Esophagus mucosa (tissue), 1 donor: Measurements from ENCODE around the gene ART1. TPM values are rescaled to one million over a fixed set of nuclear protein-coding genes. Genes with fewer than 3 reads are reported as not detected.
"Not testable (repeated sequence)": the region's sequence is repeated elsewhere in the genome, so short reads cannot be mapped to it uniquely, and the experiment has no call there.

ENCODE experiments used
- ATAC-seq: fragments of 200-7000 bp; cut with Tn5 transposase; one replicate; pipeline ENCODE4 v1.9.1; 2020
- total RNA-seq: library from RNA; stranded (reverse); gene quantifications from one replicate; pipeline ENCODE4 v1.2.4, GENCODE V29; 2023
- donor health status: DM: yes; HTN: yes; CAD: no.

Gene ART1
- total RNA-seq, 1 donor from 2014 or later: not detected

- no peak for ATAC-seq
Measured at GRCh38 chr11:3635641-3636375, 9.1 kb upstream of the ART1 start.

- no peak for ATAC-seq
Measured at GRCh38 chr11:3637201-3637600, 7.7 kb upstream of the ART1 start.

- no peak for ATAC-seq
Measured at GRCh38 chr11:3638513-3638912, 6.4 kb upstream of the ART1 start.

GRCh38 chr11:3639841-3640240 is 5.1 kb upstream of the ART1 start:
- ATAC-seq: no peak

- no peak for ATAC-seq
Measured at GRCh38 chr11:3641191-3641590, 3.7 kb upstream of the ART1 start.

DNA sequence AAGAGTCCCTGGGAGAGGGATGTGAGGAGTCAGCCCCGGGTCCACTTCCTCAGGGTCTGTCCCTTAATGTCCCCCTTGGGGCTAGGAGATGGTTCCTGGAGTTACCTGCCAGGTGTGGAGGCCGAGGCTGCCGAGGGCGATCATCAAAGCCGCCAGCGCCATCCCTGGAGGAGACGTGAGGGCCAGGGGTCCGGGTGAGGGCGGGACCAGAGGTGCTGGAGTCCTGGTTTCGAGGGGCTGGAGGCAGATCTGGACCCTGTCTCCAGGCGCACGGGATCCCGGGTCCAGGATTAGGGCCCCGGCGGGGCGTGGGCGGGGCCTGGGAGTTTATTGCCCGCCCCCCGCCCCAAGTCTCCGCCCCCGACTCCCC is 3.2 kb upstream of the ART1 start, which contains the start of gene ART5:
Gene ART5 (minus strand): TSS at position 292 of the 370 bp plus-strand sequence. CDS start 130 bp downstream, at position 162.
- ATAC-seq: no peak

GRCh38 chr11:3642071-3642951 is 2.6 kb upstream of the ART1 start:
- peak; percentile 67 for ATAC-seq

DNA sequence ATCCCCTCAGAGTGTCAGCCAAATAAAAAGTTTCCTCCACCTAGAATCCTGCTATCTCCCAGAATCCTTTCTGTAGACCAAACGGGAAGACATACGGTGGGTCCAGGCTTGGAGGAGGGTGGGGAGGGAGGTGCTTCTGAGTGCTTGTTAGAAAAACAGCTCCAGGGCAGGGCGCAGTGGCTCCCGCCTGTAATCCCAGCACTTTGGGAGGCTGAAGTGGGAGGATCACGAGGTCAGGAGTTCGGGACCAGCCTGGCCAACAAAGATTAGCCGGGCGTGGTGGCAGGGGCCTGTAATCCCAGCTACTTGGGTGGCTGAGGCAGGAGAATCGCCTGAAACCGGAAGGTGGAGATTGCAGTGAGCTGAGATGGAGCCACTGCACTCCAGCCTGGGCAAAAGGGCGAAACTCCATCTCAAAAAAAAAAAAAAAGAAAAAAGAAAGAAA is 1.8 kb upstream of the ART1 start:
- not testable (repeated sequence) for ATAC-seq

- ATAC-seq: no peak
Measured at GRCh38 chr11:3645552-3645951, 624 bp downstream of the ART1 start.

GRCh38 chr11:3648843-3649242 is 3.9 kb downstream of the ART1 start:
- ATAC-seq: not testable (repeated sequence)

GRCh38 chr11:3649374-3649773 is 4.4 kb downstream of the ART1 start:
- ATAC-seq: not testable (repeated sequence)

- not testable (repeated sequence) for ATAC-seq
Measured at GRCh38 chr11:3652514-3652913, 7.6 kb downstream of the ART1 start.

- ATAC-seq: no peak
Measured at GRCh38 chr11:3655547-3655946, 10.6 kb downstream of the ART1 start.

DNA sequence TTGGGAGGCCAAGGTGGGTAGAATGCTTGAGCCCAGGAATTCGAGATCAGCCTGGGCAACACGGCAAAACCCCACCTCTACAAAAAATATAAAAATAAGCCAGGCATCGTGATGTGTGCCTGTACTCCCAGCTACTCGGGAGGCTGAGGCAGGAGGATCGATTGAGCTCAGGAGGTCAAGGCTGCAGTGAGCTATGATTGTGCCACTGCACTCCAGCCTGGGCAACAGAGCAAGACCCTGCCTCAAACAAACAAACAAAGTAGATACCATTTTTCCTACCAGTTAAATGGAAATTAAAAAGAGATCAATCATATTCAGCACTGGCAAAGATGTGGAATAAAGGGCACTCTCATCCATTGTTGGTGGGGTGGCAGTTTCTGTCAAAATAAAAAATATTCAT is 12.4 kb downstream of the ART1 start:
- not testable (repeated sequence) for ATAC-seq

GRCh38 chr11:3658252-3658651 is 13.3 kb downstream of the ART1 start:
- ATAC-seq: no peak

- ATAC-seq: no peak
Measured at GRCh38 chr11:3659595-3660515, 14.9 kb downstream of the ART1 start.

DNA sequence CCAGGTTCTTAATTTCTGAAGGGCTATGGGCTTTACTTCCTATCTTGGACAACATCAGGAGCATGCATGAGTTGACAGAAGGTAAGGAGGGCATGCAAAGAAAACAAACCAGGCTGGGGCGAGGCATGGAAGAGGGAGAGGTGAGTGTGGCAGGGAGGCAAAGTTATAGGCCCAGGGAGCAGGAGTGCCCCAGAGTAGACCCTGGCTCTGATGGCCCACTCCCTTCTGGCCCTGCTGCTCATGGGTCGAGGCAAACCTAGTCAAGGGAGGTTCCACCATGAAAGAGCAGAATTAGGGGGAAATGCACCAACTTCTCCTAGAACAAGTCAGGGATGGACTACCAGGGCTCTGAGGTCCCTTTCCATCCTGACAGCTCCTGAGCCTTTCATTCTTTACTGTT is 16.0 kb downstream of the ART1 start:
- no peak for ATAC-seq

DNA sequence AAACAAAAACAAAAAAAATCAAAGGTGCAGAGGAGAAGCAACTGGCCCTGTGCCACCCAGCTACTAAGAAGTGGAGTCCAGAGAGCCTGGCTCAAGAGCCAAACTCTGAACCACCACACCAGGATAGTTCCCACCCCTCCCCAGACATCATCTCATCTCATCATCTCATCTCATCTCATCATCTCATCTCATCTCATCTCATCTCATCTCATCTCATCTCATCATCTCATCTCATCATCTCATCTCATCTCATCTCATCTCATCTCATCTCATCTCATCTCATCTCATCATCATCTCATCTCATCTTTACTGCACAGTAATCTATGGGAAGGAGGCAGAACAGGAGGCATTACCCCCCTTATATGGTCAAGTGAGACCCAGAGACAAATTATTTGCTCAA is 17.9 kb downstream of the ART1 start:
- ATAC-seq: no peak

DNA sequence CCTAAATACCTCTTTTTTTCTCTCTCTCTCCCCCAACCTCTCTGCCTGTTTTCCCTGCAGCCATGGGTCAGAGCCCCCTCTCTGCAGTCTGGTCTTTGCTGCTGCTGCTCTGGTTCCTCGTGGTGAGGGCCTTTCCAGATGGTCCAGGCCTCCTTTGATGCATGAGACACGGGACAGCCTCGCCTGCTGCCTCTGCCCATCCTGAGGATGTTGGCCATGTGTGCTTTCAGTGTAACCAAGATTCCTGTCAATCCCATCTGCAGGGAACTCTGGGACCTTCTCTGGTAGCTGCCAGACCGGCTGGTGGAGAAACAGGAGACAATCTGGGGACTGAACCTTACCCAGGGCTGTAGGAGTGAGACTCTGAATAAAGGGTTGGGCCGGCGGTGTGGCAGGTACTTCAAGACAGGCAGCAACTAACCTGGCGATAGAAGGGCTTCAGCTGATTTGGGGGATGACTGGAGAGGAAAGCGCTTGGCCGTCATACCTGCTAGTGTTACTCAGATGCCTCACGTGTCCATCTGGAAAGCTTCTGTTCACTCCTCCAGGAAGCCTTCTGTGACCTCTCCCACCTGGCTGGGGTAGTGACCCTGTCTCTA is 19.2 kb downstream of the ART1 start:
- no peak for ATAC-seq

DNA sequence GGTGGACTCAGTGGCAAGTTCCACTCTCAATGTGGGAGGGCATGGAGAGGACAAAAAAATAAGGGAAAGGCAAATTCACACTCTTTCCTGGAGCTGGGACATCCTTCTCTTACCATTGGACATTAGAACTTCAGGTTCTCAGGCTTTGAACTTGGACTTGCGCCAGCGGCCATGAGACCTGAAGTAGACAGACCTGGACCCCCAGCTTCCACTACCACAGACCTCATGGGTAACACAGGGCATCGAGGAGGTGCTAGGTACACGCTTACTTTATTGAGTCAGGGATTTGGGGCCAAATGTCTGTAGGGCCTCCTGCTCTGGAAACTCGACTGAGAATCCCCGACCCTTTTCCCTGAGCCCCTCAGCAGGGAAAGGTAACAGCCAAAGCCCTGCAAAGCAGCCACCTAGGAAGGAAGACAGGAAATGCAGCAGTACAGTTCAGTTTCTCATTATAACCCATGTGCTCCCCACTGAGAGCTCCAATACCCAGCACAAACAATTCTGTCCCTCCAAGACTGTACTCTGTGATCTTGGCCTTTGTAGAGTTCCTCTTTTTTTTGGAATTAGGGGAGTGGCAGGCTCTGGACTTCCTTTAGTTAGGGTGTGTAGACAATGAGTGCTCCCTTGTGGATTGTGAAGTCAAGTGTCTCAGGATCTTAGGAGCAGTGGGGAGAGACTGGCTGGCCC is 20.6 kb downstream of the ART1 start:
- ATAC-seq: no peak

- no peak for ATAC-seq
Measured at GRCh38 chr11:3666023-3666530, 21.1 kb downstream of the ART1 start.
